A549 (cell line): ENCODE data around the gene LYPD3.
"Not testable (repeated sequence)": the region's sequence is repeated elsewhere in the genome, so short reads cannot be mapped to it uniquely, and the experiment has no call there.

Experiments used
- BHLHE40 ChIP-seq: IDR thresholded peaks from 2 replicates; pipeline ENCODE4 v1.6.1; 2012; ENCODE audit warnings: low read depth, low read length, inconsistent platforms
- CTCF ChIP-seq: fragments of >200 bp; sonication (Bioruptor Twin); formaldehyde crosslinking; IDR thresholded peaks from 3 replicates; pipeline ENCODE4 v1.5.1; 2016
- EP300 ChIP-seq, 2 experiments: fragments of >200 bp; sonication (Bioruptor Twin); formaldehyde crosslinking; IDR thresholded peaks; 2 replicates in 1 of 2; 3 replicates in 1 of 2; pipeline ENCODE4 v1.6.1; 2016 to 2017
- HMGXB4 ChIP-seq: fragments of 250-450 bp; sonication (Bioruptor Pico); IDR thresholded peaks from 2 replicates; pipeline ENCODE4 v1.5.0; 2021; ENCODE audit warnings: mild to moderate bottlenecking, moderate library complexity, borderline replicate concordance
- JUNB ChIP-seq: fragments of >200 bp; sonication (Bioruptor Twin); formaldehyde crosslinking; IDR thresholded peaks from 2 replicates; pipeline ENCODE4 v1.6.1; 2016
- MYC ChIP-seq: IDR thresholded peaks from 2 replicates; pipeline ENCODE4 v1.6.1; 2012; ENCODE audit warnings: mild to moderate bottlenecking, inconsistent platforms, low read length, improper control_type of control experiment, borderline replicate concordance
- POLR2A ChIP-seq: IDR thresholded peaks from 2 replicates; pipeline ENCODE4 v1.6.1; 2012; ENCODE audit warnings: mild to moderate bottlenecking, low read length
- ZSCAN20 ChIP-seq: fragments of 250-450 bp; sonication (Bioruptor Pico); IDR thresholded peaks from 2 replicates; pipeline ENCODE4 v1.8.0; 2022; ENCODE audit warnings: mild to moderate bottlenecking, moderate library complexity

- not testable (repeated sequence) for TF ChIP-seq JUNB; POLR2A; MYC; CTCF; ZSCAN20 (CRISPR knock-in tag); BHLHE40; HMGXB4; EP300 (IDR thresholded peaks at IDR 0.05)
Observed at GRCh38 chr19:43437284-43437683, 28.1 kb downstream of the LYPD3 start.
